RPMI7951 (cell line): Measurements from ENCODE around the gene AGAP5. TPM values are rescaled to one million over a fixed set of nuclear protein-coding genes. Genes with fewer than 3 reads are reported as not detected.

Experiments
- DNase-seq: peaks from one replicate; pipeline ENCODE4 v3.0.0-alpha.2; 2012; ENCODE audit warnings: low read depth
- total RNA-seq: library from RNA; depleted of rRNA; stranded (reverse); fragments of >200 nt; shearing (Covaris generic); gene quantifications from 2 replicates; pipeline ENCODE4 v1.2.3, GENCODE V29; 2014; rRNA removed

AGAP5 gene
- total RNA-seq, 1 experiment from 2014 or later: not detected

- no peak for DNase-seq
These were observed 69.5 kb downstream of the AGAP5 start for GRCh38 chr10:73628405-73628804.

GRCh38 chr10:73627300-73627699 lies 70.6 kb downstream of the AGAP5 start:
- no peak for DNase-seq

GRCh38 chr10:73625884-73626752 lies 71.8 kb downstream of the AGAP5 start:
- peak; percentile 95 for DNase-seq

- peak; percentile 24 for DNase-seq
These were observed 72.7 kb downstream of the AGAP5 start for GRCh38 chr10:73625004-73625883.

Other genes starting within 250 kb of the AGAP5 start
- 15.0 and 15.8 TPM in 2 replicates for gene PPP3CB, start 202.1 kb downstream of the AGAP5 start, total RNA-seq
- gene USP54, start 106.8 kb downstream of the AGAP5 start, total RNA-seq: 6.4 and 8.3 TPM in 2 replicates
- gene MYOZ1, start 56.6 kb downstream of the AGAP5 start, total RNA-seq: not detected in 2 replicates
- gene SYNPO2L, start 42.1 kb downstream of the AGAP5 start, total RNA-seq: not detected in 2 replicates
- 40.0 and 47.6 TPM in 2 replicates for gene SEC24C, start 46.3 kb upstream of the AGAP5 start, total RNA-seq
- 67.9 and 70.7 TPM in 2 replicates for gene CHCHD1, start 83.9 kb upstream of the AGAP5 start, total RNA-seq
- 18.3 and 21.6 TPM in 2 replicates for gene ZSWIM8, start 87.5 kb upstream of the AGAP5 start, total RNA-seq
- gene NDST2, start 113.5 kb upstream of the AGAP5 start, total RNA-seq: 8.1 and 11.7 TPM in 2 replicates
- gene CAMK2G, start 176.4 kb upstream of the AGAP5 start, total RNA-seq: 15.4 and 16.0 TPM in 2 replicates
- 173 and 188 TPM in 2 replicates for gene PLAU, start 213.0 kb upstream of the AGAP5 start, total RNA-seq